Measurements from ENCODE around the gene CCDC102A.

CCDC102A gene

DNA sequence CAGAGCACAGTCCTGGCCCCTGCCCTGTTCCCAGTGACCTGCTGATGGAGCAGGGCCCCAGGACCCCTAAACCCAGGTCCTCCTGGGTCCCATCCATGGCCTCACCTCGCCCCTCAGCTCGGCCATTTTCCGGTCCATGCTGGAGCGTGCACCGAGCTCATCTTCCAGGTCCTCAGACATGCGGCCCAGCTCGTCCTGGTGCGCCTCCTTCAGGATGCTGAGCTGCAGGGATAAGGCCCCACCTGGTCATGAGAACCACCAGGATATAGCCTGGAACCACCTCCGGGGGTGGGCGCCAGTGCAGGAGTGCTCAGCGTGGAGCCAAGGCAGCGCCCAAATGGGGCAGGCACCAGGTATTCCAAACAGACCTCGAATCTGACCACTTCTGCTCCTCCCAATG is 17.9 kb downstream of the CCDC102A start:
- no peak for DNase-seq (ENCODE audit: low spot score)

DNA sequence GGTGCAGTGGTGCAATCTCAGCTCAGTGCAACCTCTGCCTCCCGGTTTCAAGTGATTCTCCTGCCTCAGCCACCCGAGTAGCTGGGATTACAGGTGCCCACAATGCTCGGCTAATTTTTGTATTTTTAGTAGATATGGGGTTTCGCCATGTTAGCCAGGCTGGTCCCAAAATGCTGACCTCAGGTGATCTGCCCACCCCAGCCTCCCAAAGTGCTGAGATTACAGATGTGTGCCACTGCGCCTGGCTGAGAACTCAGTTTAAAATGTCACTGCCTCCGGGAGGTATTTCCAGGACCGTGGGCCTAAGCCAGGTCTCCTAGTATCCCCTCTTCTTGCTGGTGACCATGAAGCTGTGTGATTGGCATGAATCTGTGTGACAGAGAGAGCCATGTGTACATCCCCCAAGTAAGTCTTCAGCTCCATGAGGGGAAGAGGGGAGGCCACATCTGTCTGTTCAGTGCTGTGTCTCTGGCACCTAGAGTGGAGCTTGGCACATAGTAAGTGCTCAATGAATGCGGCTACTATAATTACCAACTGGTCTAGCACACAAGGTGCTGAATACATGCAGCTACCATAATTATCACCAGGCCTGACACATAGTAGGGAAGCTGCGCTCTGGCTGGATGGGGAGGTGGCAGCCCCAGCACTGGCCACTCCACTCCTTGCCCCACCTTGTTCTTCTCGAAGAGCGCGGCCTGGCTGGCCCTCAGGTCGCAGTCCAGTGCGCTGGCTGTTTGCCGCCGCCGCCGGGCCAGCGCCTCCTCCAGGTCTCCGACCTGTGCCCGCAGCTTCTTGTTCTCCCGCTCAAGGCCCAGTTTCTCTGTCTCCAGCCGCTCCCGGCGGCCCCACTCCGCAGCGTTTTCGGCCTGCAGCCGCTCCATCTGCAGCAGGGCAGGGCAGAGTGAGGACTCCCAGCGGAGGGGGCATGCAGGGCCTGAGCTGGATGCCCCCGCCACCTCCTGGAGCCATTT is 18.7 kb downstream of the CCDC102A start:
- no peak for DNase-seq (ENCODE audit: low spot score)

DNA sequence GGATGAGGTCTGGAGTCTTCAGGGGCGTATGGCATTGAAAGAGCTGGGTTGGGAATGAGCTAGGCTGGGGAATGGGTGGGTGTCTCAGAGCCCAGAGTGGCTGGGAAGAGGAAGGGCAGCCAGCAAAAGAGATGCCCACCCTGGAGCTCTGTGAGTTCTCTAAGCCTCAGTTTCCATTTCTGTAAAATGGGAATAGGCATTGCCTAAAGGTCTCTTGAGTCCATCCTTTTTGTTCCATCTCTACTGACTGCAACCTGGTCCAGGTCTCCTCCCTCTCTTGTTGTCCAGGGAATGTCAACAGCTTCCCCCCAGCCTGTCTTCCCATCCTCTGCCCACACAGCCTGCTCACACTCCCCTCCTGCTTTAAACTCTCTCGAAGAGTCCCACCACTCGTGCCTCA is 19.6 kb downstream of the CCDC102A start:
- DNase-seq (ENCODE audit: low spot score) = no peak

DNA sequence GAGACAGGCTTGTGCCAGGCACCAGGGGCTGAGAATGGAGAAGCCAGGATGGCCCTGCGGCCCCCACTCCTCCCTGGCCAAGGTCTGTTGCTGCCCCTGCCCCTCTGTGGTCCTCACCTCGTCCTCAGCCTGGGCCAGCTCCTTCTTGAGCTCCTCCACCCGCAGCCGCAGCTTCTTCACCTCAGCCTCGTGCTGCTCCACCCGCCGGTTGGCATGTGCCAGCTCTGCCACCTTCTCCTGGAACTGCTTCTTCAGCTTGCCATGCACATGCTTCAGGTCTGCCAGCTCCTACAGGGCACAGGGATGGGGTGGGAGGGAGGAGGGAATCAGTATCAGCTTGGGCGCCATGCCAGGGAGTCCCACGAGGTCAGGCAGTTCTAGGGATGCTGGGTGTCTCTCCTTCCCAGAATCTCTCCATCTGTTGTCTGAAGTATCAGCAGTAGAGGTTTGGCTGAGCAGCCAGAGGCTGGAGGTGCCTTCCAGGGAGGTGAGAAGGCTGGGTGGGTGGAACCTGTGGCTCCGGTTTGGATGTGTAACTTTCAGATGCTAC is 20.1 kb downstream of the CCDC102A start:
- DNase-seq (ENCODE audit: low spot score) = no peak

DNA sequence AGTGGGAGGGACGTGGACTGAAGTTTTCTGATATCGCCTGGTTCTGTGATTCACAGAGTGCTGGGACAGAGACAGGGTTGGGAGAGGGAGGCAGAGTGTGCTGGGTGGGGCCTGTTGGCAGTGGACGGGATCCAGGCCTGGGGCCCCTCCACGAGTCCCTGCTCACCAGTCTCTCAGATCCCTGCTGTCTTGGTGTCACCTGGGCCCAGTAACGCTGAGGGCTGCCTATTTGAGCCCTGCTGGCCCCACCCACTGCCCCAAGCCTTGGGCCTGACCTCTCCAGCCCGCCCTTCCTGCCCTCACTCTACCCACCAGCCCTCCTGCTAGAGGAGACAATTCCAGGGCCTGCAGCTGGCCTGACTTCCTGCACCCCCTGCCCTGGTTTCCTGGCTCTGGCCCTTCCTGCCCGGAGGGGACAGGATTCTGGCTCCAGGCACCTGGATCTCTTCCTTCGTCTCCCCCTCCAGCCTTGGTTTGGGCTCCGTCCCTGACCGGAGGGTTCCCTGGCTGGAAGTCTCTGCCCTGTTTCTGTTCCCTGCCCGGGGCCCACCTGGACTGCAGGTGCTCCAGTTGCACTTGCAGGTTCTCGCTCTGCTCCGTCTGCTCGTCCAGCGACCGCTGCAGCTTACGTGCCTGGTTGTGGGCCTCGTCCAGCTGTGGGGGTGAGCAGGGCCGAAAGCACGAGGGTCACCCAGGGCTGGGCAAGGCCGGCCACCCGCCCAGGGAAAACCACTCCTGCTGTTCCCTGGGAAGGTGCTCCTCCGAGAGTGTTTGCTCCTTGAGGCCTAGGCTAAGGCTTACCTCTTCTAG is 21.4 kb downstream of the CCDC102A start:
- no peak for DNase-seq (ENCODE audit: low spot score)

DNA sequence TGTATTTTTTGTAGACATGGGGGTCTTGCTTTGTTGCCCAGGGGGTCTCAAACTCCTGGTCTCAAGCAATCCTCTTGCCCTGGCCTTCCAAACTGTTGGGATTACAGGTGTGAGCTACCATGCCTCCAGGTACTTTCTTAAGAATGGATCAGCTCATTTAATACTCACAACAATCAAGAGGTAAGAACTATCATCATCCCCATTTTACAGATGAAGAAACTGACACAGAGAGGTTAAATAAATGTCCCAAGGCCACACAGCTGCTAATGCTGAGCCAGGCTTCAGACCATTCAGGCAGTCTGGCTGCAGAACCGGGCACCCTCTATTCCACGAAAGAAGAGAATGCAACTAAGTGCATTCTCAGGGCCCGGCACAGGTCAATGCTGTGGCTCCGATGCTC is 22.0 kb downstream of the CCDC102A start:
- no peak for DNase-seq (ENCODE audit: low spot score)

DNA sequence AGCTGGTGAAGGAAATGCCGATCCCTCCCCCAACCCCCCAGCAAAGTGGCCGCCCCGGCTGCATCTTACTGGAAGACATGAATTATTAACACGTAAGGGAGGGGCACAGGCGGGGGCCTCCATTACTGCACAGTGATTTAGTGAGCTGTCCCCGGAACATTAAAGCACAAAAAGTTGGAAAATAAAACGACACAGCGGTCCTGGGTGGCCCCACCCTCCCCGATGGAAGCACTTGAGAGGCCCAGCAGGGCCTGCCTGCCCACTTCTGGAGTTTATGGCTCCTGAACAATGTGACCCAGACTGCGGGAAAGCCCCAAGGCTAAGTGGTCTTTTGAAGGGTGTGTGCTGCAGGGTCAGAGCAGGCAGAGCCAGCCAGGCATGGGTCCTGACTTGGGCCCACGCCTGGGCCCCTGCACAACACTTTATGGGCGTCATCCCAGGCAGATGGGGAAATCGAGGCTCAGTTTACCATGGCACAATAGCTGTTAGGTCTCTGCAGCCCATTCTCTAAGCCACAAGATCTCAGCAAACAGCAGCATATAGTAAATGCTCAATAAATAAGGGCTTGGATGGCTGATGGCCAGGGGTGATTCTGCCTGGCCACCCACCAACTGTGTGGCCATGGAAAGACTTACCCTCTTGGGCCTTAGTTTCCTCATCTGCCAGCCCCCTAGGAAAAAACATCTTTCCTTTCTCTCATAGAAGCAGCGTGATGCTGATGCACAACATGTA is 22.8 kb downstream of the CCDC102A start:
- no peak for DNase-seq (ENCODE audit: low spot score)

DNA sequence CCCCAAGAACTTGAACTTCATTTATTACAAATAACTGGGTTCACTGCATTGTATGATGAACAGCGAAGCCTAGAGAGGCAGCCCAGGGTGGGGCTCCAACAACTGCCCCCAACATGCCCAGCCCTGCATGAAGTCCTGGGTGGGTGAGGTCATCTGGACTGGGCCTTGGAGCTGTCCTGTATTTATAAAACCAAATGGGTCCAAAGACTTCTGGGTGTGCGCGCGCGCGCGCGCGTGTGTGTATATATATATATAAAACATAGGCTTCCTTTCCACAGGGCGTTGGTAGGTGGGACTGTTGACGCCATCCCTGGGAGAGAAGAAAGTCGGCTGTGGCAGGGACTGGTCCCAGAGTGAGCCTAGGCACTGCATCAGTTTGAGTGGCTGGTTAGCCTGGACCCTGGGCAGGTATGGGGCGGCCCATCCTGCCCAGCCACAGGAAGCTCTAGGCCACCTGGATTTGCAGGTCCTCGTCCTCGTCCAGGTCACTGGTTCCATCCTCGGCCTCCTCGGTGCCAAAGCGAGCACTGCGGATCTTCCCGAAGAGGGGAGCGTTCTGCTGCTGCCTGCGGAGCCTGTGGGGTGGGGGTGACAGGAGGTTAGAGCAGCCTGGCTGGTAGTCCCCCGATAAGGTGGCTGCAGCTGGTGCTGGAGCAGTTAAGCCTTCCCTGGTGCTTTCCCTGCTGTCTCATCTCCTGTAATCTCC is 23.9 kb downstream of the CCDC102A start:
- DNase-seq (ENCODE audit: low spot score) = no peak

DNA sequence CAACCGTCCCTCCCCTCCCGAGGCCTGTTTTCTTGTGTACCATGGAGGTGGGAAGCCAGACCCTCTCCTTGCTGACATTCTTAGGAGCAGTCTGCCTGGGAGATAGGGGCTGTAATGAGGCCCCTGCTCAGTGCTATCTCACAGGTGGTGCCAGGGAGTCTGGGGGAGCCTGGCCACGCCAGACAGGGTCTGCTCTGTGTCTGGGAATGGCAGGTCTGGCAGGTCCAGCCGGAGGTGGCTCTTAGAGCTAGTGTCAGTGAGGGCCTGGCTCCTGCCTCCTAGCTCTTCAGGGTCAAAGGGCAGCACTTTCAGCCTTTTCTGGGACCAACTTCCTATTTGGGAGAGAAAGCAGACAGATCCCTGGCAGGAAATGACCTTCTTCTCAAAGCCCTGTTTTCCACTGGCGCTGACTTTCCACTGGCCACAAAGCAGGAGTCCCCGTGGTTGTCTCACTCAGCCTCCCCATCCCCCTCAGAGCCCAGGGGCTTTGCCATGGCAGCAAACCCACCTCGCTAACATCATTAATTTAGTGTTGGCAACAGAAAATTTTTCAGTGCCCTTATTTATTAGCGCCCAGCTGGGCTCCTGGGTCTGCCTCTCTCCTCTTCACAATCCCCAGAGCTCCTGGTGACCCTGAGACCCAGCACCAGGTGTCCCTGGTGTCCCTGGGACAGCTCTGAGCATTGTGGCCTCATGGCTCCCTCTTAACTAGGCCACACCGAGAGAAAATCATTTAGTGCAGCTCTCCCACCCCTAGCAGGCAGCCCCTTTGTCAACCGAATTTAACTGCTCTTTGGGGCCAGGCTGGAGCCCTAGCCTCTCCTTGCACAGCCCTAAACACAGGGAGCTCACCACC is 26.1 kb downstream of the CCDC102A start:
- DNase-seq (ENCODE audit: low spot score) = no peak

DNA sequence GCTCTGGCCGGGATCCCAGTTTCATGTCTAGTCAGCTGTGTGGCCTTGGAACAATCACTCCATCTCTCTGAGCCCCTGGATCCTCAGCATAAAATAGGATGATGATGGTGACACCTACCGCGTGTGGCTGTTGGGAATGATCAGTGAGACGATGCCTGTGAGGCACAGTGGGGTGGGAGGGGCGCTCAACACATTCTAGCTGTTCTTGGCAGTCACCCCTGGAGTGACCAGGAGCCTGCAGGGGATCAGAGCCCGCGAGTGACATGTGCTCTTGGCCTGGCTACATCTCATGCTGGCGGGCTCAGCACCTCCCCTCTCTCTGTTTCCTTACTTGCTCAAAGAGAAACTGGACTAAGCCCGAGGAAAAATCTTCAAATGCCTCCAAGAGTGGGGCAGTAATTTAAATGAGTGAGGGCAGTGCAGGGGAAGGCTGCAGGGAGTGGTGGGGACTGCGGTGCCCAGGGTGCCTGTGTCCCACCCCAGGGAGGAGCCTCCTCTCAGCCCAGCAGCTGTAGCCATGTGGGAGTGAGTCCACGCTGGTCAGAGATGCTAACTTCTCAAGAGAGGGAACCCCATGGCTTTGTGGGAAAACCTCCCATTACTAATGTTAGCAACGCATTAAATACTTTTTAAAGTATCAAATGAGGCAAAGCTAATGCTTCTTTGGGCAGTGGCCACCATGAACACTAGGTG is 27.0 kb downstream of the CCDC102A start:
- no peak for DNase-seq (ENCODE audit: low spot score)

DNA sequence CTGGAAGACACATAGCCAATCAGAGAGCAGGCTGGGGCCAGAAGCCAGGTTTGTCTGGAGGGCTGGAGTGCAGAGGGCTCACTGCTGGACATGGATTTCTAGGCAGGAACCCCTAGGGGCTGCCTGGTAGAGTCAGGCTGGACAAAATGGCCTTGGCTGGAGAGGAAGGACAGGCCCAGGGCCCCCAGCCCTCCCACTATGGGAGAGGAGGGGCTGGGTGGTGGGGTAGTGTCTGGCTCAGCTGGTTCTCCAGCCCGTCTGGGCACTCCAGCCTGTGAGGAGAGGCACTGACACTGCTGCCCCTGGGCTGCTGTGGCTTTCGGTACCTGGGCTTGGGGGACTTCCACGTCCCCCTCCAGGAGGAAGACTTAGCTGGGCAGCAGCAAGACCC is 28.3 kb downstream of the CCDC102A start:
- no peak for DNase-seq (ENCODE audit: low spot score)

DNA sequence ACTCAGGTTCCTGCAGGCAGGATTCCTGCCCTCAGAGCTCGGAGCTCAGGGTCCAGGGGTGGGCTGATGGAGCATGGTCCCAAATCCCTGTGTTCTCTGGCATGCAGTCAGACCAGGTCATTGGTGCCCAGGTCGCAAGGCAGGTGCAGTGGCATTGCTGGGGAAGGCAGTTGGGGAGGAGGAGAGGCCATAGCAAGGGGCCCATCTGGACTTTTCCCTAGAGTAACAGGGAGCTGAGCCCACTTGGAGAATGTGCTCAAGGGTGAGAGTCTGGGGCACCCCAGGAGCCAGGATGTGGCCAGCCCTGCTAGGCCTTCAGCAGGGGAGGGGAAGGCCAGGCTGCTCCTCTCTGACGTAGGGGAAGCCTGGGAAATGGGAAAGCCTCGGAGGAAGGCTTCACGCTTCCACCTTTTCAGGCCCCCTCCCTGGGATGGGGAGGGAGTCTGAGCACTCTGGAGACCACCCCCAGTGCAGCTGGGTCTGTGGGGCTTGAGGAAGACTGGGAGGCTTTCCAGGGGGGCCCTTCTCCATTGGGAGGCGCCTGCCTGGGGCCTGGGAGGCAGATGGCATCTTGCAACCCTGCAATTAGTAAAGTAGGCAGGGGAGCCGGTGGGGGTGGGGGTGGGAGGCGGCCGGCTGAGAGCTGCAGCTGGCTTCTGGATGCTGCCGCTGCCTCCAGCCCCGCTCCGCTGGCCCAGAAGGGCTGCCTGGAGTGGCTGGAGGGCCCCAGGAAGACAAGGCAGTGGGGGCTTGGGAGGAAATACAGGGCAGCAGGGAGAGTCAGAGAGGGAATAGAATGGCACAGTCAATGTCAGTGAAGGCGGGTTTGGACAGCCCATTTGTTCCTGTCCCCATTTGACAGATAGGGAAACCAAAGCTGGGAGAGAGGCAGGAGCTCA is 29.0 kb downstream of the CCDC102A start:
- no peak for DNase-seq (ENCODE audit: low spot score)

DNA sequence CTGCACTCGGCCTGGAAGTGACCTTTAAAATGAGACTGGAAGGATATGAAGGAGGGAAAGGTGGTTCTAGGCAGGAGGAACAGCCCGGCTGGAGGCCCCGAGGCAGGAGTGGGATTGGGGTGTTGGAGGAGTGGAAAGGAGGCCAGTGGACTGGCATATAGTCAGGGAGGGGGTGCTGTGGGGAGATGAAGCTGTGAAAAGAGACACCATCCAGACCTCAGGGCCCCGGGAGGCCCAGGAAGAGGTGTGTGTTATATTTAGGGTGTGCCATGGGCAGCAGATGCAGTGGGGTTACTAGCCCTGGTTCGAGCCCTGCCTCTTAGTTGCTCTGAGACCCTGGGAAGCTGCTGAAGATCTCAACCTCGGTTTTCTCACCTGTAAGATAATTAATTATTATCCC is 31.2 kb downstream of the CCDC102A start:
- DNase-seq (ENCODE audit: low spot score) = no peak

DNA sequence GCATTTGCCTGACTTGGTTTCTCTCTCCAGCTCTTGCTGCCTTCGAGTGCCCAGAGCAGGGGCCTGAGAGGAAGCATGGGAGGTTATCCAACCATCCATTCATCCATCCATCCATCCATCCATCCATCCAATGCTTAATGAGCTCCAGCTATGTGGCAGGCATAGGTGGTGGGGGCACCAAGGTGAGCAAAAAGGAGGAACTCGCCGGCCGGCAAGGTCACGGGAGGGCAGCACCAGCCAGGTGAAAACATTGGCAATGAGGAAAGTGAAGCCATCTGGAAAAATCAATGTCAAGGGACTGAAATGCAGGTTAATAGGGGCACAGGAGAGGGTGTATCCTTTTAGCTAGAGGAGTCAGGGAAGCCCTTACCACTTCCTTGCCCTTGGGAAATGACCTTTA is 31.9 kb downstream of the CCDC102A start:
- DNase-seq (ENCODE audit: low spot score) = no peak

DNA sequence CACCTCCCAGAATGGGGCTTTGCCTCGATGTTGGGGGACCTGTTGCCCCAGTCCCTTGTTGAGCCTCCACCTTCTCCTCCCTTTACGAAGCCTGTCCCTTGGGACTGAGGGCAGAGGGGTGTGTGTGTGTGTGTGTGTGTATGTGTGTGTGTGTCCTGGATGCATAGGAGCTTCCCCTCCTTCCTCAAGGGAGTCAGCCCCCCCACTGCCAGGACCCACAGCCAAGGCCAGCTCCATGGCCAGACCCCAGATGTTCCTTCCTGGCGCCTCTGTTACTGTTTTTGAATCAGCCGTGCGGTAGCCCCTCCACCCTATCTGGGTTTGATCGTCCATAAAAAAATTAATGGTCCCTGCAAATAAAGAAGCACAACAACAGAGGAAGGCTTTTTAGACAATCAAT is 32.4 kb downstream of the CCDC102A start:
- no peak for DNase-seq (ENCODE audit: low spot score)

DNA sequence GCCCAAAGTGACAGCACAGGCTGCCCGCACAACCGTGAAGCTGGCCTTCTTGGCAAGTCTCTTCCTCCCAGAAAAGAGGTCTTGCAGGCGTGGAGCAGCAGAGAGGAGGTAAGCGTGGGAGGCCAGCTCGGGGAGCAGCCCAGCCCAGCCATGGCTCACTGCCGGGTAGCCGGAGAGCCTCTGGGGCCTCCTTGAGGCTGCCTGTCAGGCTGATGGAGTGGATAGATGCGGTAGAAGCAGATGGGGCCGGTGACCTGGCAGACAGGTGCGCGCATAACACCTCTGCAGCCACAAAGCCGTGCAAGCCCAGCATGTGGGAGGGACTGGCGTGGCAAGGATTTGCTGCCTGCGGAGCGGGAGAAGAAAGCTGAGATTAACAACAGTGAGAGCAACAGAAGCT is 33.0 kb downstream of the CCDC102A start:
- no peak for DNase-seq (ENCODE audit: low spot score)

DNA sequence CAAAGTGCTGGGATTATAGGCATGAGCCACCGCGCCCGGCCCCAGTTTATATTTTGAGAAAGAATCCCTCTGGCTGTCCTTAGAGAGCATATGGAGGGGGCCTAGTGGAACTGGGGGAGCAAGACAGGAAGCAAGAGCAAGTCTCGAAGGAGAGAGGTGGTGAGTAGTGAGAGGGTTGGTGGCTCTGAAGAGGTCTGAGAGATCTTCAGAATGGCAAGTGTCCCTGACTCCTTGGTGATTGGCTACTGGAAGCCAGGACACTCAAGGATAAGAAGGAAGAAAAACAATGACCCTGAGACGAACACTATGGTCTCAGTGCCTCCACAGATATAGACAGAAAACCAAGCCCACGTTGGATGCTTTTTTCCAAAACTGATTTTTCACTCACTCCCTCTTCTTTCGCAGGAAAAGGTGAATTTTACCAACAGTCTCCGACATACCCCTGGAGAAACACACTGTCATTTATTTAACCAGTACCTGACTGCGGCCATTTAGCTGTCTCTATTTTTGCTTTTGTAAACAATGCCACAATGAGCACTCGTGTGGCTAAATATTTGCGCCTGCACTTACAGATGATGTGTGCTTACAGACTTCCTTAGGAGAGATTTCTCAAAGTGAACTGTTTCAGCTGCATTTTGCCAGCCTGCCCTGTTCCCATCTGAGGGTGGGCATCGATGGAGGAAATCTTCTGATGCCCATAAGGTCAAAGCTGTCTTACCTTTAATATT is 34.2 kb downstream of the CCDC102A start:
- DNase-seq (ENCODE audit: low spot score) = no peak

DNA sequence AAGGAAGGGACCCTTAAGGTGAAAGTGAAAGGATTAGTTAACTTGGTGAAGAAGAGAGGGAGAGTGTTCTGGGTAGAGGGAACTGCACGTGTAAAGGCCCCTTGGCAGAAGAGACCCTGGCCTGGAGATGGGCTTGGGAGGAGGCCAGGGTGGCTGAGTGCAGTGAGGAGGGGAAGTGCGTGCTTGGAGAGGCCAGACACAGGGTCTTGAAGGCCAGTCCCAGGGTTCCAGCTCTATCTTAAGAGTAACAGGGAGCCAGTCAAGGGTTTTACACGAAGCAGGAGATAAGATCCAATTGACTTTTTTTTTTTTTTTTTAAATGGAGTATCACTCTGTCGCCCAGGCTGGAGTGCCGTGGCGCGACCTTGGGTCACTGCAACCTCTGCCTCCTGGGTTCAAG is 34.9 kb downstream of the CCDC102A start:
- no peak for DNase-seq (ENCODE audit: low spot score)

All from AG08395 (cell line).